GM23338 (cell line): Measurements from ENCODE around the gene DLL4. TPM values are rescaled to one million over a fixed set of nuclear protein-coding genes. Genes with fewer than 3 reads are reported as not detected.
"Not testable (repeated sequence)": the region's sequence is repeated elsewhere in the genome, so short reads cannot be mapped to it uniquely, and the experiment has no call there.

Source experiments
- ATAC-seq: fragments of 200-7000 bp; cut with Tn5 transposase; 3 replicates; pipeline ENCODE4 v1.9.1; 2020
- DNase-seq: peaks from one replicate; pipeline ENCODE4 v3.0.0-alpha.2; 2015; ENCODE audit warnings: low spot score
- H2AFZ ChIP-seq: fragments of 200-600 bp; sonication (generic); 2 replicates; pipeline ENCODE4 v1.8.0; 2016; ENCODE audit warnings: antibody characterized with exemption, mild to moderate bottlenecking, moderate library complexity
- H3F3A ChIP-seq: fragments of 200-600 bp; sonication (generic); replicated peaks from 2 replicates; pipeline ENCODE4 v1.8.0; 2017; ENCODE audit warnings: antibody characterized with exemption, mixed run types, low read depth
- H3K27ac ChIP-seq: fragments of 200-600 bp; sonication (generic); 2 replicates; pipeline ENCODE4 v1.6.1; 2016; ENCODE audit warnings: low read depth
- H3K27me3 ChIP-seq: fragments of 200-600 bp; sonication (generic); 2 replicates; pipeline ENCODE4 v1.8.0; 2016; ENCODE audit warnings: mild to moderate bottlenecking, mixed run types, moderate library complexity; ENCODE audit not compliant: insufficient read depth
- H3K36me3 ChIP-seq: fragments of 200-600 bp; sonication (generic); 2 replicates; pipeline ENCODE4 v1.8.0; 2016; ENCODE audit warnings: mild to moderate bottlenecking; ENCODE audit not compliant: insufficient read depth
- H3K4me1 ChIP-seq: fragments of 200-600 bp; sonication (generic); 2 replicates; pipeline ENCODE4 v1.8.0; 2016; ENCODE audit warnings: mild to moderate bottlenecking, moderate library complexity; ENCODE audit not compliant: insufficient read depth
- H3K4me2 ChIP-seq: fragments of 200-600 bp; sonication (generic); 2 replicates; pipeline ENCODE4 v1.7.1; 2017; ENCODE audit warnings: mixed run types
- H3K4me3 ChIP-seq: fragments of 200-600 bp; sonication (generic); 2 replicates; pipeline ENCODE4 v1.6.1; 2016; ENCODE audit warnings: mixed run types
- H3K79me2 ChIP-seq: fragments of 200-600 bp; sonication (generic); replicated peaks from 2 replicates; pipeline ENCODE4 v1.8.0; 2017; ENCODE audit warnings: mild to moderate bottlenecking; ENCODE audit not compliant: insufficient read depth
- H3K9me2 ChIP-seq: fragments of 200-600 bp; sonication (generic); 2 replicates; pipeline ENCODE4 v1.8.0; 2017; ENCODE audit not compliant: insufficient read depth
- H4K20me1 ChIP-seq: fragments of 200-600 bp; sonication (generic); replicated peaks from 2 replicates; pipeline ENCODE4 v1.8.0; 2017; ENCODE audit warnings: mild to moderate bottlenecking; ENCODE audit not compliant: insufficient read depth
- H3K27ac Mint-ChIP-seq: 2 replicates; pipeline ENCODE4 v1.8.0; 2020; ENCODE audit warnings: inconsistent platforms, mild to moderate bottlenecking, moderate library complexity, mixed read lengths
- H3K27me3 Mint-ChIP-seq: 3 replicates; pipeline ENCODE4 v1.8.0; 2022; ENCODE audit warnings: low read depth, mild to moderate bottlenecking, moderate library complexity, mixed read lengths, inconsistent platforms; ENCODE audit not compliant: insufficient read depth, poor library complexity
- H3K36me3 Mint-ChIP-seq: 3 replicates; pipeline ENCODE4 v1.8.0; 2021; ENCODE audit warnings: low read depth, mild to moderate bottlenecking, inconsistent platforms, moderate library complexity, mixed read lengths
- H3K4me1 Mint-ChIP-seq: 3 replicates; pipeline ENCODE4 v1.8.0; 2020; ENCODE audit warnings: mild to moderate bottlenecking, inconsistent platforms, mixed read lengths
- H3K4me3 Mint-ChIP-seq: 3 replicates; pipeline ENCODE4 v1.8.0; 2021; ENCODE audit warnings: moderate library complexity, mild to moderate bottlenecking, inconsistent platforms, mixed read lengths
- H3K9me3 Mint-ChIP-seq: 3 replicates; pipeline ENCODE4 v1.8.0; 2020; ENCODE audit warnings: moderate library complexity, mild to moderate bottlenecking, inconsistent platforms, mixed read lengths
- CREB1 ChIP-seq: fragments of 250-450 bp; sonication (Bioruptor Pico); IDR thresholded peaks from 2 replicates; pipeline ENCODE4 v1.5.0; 2020; ENCODE audit warnings: low read depth, mild to moderate bottlenecking, moderate library complexity
- EZH2 ChIP-seq: fragments of 200-600 bp; sonication (generic); IDR thresholded peaks from one replicate; pipeline ENCODE4 v1.8.0; 2017; ENCODE audit warnings: antibody characterized with exemption, mild to moderate bottlenecking, low read depth; ENCODE audit not compliant: unreplicated experiment
- EZH2phosphoT487 ChIP-seq: fragments of 200-600 bp; sonication (generic); IDR thresholded peaks from one replicate; pipeline ENCODE4 v1.8.1; 2018; ENCODE audit warnings: antibody characterized with exemption; ENCODE audit not compliant: unreplicated experiment
- NANOG ChIP-seq: IDR thresholded peaks from 2 replicates; pipeline ENCODE4 v1.6.1; 2016; ENCODE audit warnings: antibody characterized with exemption, borderline replicate concordance
- POLR2AphosphoS5 ChIP-seq: IDR thresholded peaks from 2 replicates; pipeline ENCODE4 v1.6.1; 2016; ENCODE audit warnings: antibody characterized with exemption, low read depth
- STAT1 ChIP-seq: IDR thresholded peaks from one replicate; pipeline ENCODE4 v1.6.1; 2016; ENCODE audit warnings: antibody characterized with exemption; ENCODE audit not compliant: unreplicated experiment
- ZNF331 ChIP-seq: fragments of 250-450 bp; sonication (Bioruptor Pico); IDR thresholded peaks from 2 replicates; pipeline ENCODE4 v1.5.0; 2020; ENCODE audit warnings: low read depth, mild to moderate bottlenecking, moderate library complexity
- polyA plus RNA-seq: library from polyadenylated mRNA; unstranded; fragments of >200 nt; fragmentation: Nextera tagmentation; extraction: Ambion mirVana; gene quantifications from 2 replicates; pipeline ENCODE4 v1.2.1, GENCODE V29; 2016
- total RNA-seq: library from RNA; depleted of rRNA; stranded (reverse); fragments of >200 nt; shearing (Covaris generic); gene quantifications from 2 replicates; pipeline ENCODE4 v1.2.3, GENCODE V29; 2014
- TF ChIP-seq, protein P1 (sequence below): IDR thresholded peaks from one replicate; pipeline ENCODE4 v1.6.1; 2018; ENCODE audit warnings: antibody characterized with exemption; ENCODE audit not compliant: unreplicated experiment
- TF ChIP-seq, protein P2 (sequence below), 2 experiments: fragments of 200-600 bp in 1 of 2; sonication (generic) in 1 of 2; conservative IDR thresholded peaks; 2 replicates each; pipeline versions ENCODE4 v1.5.1 to v1.6.1; 2016 to 2017; ENCODE audit warnings: antibody characterized with exemption in 2 of 2, low read depth in 2 of 2, mild to moderate bottlenecking in 2 of 2, moderate library complexity in 1 of 2
- TF ChIP-seq, protein P3 (sequence below): IDR thresholded peaks from 2 replicates; pipeline ENCODE4 v1.6.1; 2016; ENCODE audit warnings: antibody characterized with exemption

DLL4 gene
- total and polyA plus RNA-seq, 2 experiments from 2014 or later, result 0.31 to 0.99 TPM

DNA sequence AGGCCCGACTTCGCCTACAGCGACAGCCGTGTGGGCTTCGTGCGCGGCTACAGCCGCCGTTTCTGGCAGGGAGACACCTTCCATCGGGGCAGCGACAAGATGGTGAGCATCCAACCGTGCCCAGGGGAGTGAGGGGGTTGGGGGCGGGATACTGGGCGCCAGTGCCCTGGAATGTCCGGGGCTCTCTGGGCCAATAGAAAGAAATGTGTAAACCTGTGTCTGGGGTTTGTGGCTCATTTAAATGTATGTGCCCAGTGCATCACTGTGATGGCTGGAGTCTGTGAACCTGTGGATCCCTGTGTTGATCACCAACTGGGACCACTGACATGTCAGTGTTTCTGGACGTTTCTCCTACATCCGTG lies 24.6 kb downstream of the DLL4 start (continued):
- TF ChIP-seq CREB1, result no peak
- no peak for TF ChIP-seq EZH2
- no peak for TF ChIP-seq STAT1
- TF ChIP-seq, protein P1, sequence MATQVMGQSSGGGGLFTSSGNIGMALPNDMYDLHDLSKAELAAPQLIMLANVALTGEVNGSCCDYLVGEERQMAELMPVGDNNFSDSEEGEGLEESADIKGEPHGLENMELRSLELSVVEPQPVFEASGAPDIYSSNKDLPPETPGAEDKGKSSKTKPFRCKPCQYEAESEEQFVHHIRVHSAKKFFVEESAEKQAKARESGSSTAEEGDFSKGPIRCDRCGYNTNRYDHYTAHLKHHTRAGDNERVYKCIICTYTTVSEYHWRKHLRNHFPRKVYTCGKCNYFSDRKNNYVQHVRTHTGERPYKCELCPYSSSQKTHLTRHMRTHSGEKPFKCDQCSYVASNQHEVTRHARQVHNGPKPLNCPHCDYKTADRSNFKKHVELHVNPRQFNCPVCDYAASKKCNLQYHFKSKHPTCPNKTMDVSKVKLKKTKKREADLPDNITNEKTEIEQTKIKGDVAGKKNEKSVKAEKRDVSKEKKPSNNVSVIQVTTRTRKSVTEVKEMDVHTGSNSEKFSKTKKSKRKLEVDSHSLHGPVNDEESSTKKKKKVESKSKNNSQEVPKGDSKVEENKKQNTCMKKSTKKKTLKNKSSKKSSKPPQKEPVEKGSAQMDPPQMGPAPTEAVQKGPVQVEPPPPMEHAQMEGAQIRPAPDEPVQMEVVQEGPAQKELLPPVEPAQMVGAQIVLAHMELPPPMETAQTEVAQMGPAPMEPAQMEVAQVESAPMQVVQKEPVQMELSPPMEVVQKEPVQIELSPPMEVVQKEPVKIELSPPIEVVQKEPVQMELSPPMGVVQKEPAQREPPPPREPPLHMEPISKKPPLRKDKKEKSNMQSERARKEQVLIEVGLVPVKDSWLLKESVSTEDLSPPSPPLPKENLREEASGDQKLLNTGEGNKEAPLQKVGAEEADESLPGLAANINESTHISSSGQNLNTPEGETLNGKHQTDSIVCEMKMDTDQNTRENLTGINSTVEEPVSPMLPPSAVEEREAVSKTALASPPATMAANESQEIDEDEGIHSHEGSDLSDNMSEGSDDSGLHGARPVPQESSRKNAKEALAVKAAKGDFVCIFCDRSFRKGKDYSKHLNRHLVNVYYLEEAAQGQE, result no peak
- TF ChIP-seq, protein P2, sequence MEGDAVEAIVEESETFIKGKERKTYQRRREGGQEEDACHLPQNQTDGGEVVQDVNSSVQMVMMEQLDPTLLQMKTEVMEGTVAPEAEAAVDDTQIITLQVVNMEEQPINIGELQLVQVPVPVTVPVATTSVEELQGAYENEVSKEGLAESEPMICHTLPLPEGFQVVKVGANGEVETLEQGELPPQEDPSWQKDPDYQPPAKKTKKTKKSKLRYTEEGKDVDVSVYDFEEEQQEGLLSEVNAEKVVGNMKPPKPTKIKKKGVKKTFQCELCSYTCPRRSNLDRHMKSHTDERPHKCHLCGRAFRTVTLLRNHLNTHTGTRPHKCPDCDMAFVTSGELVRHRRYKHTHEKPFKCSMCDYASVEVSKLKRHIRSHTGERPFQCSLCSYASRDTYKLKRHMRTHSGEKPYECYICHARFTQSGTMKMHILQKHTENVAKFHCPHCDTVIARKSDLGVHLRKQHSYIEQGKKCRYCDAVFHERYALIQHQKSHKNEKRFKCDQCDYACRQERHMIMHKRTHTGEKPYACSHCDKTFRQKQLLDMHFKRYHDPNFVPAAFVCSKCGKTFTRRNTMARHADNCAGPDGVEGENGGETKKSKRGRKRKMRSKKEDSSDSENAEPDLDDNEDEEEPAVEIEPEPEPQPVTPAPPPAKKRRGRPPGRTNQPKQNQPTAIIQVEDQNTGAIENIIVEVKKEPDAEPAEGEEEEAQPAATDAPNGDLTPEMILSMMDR (conservative IDR thresholded peaks at IDR 0.05; ENCODE audit: low read depth in 2 of 2), result no peak
- TF ChIP-seq EZH2phosphoT487, result no peak
- TF ChIP-seq, protein P3, sequence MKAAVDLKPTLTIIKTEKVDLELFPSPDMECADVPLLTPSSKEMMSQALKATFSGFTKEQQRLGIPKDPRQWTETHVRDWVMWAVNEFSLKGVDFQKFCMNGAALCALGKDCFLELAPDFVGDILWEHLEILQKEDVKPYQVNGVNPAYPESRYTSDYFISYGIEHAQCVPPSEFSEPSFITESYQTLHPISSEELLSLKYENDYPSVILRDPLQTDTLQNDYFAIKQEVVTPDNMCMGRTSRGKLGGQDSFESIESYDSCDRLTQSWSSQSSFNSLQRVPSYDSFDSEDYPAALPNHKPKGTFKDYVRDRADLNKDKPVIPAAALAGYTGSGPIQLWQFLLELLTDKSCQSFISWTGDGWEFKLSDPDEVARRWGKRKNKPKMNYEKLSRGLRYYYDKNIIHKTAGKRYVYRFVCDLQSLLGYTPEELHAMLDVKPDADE, result no peak
- TF ChIP-seq ZNF331 (CRISPR knock-in tag), result no peak
- TF ChIP-seq NANOG, result no peak

DNA sequence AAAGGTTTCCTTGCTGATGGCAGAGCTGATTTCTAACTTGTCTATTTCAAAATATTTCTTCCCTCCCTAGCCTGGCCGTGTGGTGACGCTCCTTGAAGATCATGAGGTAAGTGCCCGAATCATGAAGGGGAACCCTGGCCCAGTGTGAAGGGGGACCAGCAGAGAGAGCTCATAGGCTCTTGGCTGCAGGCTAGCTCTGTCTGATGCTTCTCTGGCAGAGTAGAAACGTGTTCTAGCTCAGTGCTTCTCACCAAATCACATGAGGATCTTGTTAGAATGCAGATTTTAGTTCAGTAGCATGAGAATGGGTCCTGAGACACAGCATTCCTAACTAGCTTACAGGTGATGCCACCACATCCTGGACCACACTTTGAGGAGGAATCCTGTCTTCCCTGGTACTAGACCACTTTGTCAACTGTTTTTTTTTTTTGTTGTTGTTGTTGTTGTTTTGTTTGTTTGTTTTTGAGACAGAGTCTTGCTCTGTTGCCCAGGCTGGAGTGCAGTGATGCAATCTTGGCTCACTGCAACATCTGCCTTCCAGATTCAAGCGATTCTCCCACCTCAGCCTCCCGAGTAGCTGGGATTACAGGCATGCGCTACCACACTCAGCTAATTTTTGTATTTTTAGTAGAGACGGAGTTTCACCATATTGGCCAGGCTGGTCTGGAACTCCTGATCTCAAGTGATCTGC lies 25.2 kb downstream of the DLL4 start:
- Histone ChIP-seq H3K4me1 (peaks cover 26% of the 10 kb centered on the region), H3K4me2 (peak overlapping the region; percentile 88), H3K4me3 (peak overlapping the region; percentile 98), H3K27ac (peak overlapping the region; percentile 36), H3K79me2 (peaks cover 31% of the 10 kb centered on the region), H3F3A (peaks cover 30% of the 10 kb centered on the region)
- not testable (repeated sequence) for H3K9me3 Mint-ChIP-seq, H2AFZ ChIP-seq, H3K36me3 ChIP-seq, H3K27me3 ChIP-seq, H4K20me1 ChIP-seq, H3K9me2 ChIP-seq
- Mint-ChIP-seq H3K4me3 (peak overlapping the region; percentile 94), H3K36me3 (peaks cover 48% of the 10 kb centered on the region), H3K4me1 (peaks cover 55% of the 10 kb centered on the region), H3K27me3 (peaks cover 41% of the 10 kb centered on the region), H3K27ac (peak overlapping the region; percentile 100)
- peak; percentile 75 for DNase-seq
- ATAC-seq, result peak; percentile 2; the same call in 2 of the 3 replicates
- peak; percentile 58; the same call in 1 of the 2 replicates for TF ChIP-seq POLR2AphosphoS5
